Smooth muscle cell of the brain vasculature (primary cell): ENCODE measurements around the gene EMC8.
"Not testable (repeated sequence)": the region's sequence is repeated elsewhere in the genome, so short reads cannot be mapped to it uniquely, and the experiment has no call there.

Experiments
- DNase-seq: peaks from one replicate; pipeline ENCODE4 v3.0.0-alpha.2; 2012; ENCODE audit warnings: low read depth, low spot score

The EMC8 gene

GRCh38 chr16:85812811-85813700, 13.7 kb upstream of the EMC8 start:
- no peak for DNase-seq

GRCh38 chr16:85812031-85812807, 12.9 kb upstream of the EMC8 start:
- no peak for DNase-seq

GRCh38 chr16:85810742-85811115, 11.4 kb upstream of the EMC8 start:
- DNase-seq = no peak

- DNase-seq = no peak
Measured at GRCh38 chr16:85810097-85810741, 10.9 kb upstream of the EMC8 start.

- no peak for DNase-seq
Measured at GRCh38 chr16:85809645-85810044, 10.3 kb upstream of the EMC8 start.

GRCh38 chr16:85808926-85809325, 9.6 kb upstream of the EMC8 start:
- DNase-seq = no peak

- DNase-seq = not testable (repeated sequence)
Measured at GRCh38 chr16:85808104-85808503, 8.8 kb upstream of the EMC8 start.

GRCh38 chr16:85807340-85807739, 8.0 kb upstream of the EMC8 start:
- not testable (repeated sequence) for DNase-seq

- DNase-seq = no peak
Measured at GRCh38 chr16:85806539-85806938, 7.2 kb upstream of the EMC8 start.

DNA sequence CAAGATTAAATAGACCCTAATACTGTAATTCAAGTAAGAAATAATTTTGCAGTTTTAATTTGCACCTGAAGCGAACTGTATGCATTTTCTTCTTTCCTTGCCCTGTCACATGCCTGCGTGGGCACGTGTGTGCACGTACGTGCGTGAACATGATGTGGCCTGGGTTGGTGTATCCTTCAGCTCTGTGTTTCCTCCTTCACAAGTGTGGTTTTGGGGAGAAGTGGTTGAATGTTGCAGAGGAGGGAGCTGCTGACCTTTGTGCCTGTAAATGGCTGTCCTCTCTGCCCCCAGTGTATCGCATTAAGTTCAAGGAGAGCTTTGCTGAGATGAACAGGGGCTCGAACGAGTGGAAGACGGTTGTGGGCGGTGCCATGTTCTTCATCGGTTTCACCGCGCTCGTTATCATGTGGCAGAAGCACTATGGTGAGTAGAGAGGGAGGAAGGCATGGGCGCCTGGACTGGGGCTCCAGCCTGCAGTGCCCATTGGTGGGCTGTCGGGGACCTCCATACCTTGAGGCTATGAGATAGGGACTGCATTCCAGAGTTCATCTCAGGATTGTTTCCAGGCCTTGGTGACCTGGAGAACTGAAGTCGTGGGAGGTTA, 6.2 kb upstream of the EMC8 start:
- DNase-seq = no peak

GRCh38 chr16:85803570-85803969, 4.2 kb upstream of the EMC8 start:
- DNase-seq = no peak

DNA sequence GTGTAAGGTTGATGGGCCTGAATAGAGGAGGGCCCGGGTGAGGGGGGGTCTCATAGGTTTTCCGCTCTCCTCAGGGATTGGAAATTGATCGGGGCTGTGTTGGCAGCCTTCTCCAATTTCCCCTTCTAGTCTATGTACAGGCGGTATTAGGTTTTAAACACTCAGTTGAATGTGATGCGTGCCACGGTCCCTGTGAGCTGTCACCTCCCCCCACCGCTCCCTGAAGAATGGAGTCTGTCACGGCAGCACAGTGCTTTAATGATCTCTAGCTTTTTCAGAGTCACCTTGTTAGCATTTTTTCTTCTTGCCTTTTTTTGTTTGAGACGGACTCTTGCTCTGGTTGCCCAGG, 951 bp upstream of the EMC8 start:
- DNase-seq = no peak

DNA sequence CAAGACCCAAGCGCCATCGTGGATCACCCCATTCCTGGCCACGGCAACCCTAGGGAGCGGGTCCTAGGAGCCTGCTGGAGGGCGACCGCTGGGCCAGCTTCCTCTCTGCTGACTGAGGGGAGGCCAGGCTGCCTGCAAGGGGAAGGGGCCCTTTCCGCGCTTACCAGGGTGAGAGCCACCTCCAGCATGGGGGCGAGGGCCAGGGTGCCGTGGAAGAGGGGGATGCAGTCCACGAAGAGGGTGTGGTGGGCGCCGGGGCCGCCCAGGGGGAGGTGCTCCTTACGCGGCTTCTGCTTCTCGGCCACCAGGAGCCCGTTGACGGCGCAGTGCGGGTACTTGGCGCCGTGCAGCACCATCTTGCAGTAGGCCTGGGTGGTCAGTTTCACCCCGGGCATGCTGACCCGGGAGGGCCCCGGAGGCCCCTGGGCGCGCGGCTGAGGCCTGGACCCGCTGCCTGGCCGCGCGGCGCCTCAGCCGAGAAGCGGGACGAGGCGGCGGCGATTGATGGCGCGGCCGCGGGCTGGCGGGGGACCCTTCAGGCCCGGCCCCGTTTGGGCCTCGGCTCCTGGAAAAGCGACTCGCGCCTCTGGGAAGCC, 345 bp downstream of the EMC8 start:
- DNase-seq = no peak

DNA sequence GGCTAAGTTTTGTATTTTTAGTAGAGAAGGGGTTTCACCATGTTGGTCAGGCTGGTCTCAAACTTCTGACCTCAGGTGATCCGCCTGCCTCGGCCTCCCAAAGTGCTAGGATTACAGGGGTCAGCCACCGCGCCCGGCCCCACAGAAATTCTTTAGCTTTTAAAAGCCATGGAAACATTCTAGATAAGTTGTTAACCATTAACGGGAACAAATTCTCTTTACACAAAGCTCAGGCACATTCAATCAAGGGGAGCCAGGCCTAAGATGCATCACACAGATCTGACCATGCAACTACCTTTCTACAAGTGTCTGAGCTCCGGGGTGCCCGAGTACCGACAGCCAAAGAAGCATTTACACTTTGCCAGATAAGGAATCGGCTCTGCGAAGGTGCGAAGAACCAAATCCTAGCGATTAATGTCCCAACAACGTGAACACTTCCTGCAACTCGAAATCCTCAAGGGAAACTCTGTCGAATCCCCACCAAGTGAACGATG, 1.0 kb downstream of the EMC8 start:
- DNase-seq = no peak

DNA sequence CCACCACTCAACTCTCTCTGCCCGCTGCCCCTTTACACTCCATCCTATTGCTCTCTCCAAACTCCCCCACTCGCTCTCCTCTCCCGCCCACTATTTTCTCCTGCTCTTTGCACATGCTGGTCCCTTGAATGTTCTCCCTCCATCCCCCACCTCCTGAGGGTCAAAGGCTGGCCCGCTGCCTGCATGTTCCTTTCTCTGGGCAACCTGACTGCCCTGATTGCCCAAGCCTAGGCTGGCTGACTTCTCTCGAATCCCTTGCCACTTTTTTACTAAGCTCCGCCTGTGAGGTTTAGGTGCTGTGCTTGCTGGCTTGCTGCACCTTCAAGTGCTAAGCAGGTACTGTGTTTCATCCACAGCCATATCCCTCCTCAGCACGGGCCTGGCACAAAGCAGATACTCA, 2.7 kb downstream of the EMC8 start:
- DNase-seq = no peak

DNA sequence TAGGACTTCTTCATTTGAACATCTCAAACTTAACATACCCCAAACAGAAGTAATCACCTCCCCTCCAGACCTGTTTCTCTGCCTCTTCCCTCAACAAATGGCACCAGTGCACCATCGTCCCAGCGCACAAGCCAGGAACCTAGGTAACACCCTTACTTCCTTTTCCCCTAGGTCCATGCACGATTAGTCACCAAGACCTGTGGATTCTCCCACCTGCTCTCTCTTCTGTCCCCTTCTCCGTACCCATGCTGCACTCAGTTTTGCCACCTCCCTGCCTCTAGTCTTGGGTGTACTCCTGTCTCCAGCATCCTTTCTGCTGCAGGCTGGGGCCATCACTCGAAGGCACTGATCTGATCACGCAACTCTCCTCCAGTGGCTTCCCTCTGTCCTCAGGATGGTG, 3.2 kb downstream of the EMC8 start:
- no peak for DNase-seq

GRCh38 chr16:85794696-85795095, 4.6 kb downstream of the EMC8 start:
- no peak for DNase-seq

DNA sequence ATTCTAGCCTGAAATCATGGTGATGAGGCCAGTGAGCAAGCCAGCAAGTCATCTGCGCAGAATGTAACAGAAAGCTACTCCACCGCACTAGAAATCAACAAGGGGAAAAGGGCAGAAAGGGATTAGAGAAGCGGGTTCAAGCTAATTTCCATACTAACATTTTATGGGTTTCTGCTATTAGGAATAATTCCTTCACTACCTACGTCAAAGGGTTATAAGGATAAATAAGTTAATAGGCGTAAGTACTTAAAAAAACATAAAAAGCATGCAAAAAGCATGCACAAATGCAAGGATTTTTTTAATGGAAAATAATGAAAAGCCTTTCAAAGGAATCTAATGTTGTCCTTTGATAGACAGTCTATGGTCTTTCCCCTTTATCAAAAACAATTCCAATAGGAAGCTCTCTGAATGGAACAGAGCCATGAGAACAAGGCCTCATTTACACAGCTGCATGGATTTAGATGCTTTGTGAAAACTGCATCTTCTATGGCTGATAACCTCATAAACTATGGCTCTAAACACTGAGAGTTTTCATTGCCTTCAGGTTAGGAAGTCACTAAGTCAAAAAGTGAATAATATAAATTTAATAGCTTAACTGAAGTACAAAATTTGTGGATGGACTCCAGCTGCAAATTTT, 5.6 kb downstream of the EMC8 start:
- no peak for DNase-seq

GRCh38 chr16:85789773-85790172, 9.6 kb downstream of the EMC8 start:
- DNase-seq = no peak

DNA sequence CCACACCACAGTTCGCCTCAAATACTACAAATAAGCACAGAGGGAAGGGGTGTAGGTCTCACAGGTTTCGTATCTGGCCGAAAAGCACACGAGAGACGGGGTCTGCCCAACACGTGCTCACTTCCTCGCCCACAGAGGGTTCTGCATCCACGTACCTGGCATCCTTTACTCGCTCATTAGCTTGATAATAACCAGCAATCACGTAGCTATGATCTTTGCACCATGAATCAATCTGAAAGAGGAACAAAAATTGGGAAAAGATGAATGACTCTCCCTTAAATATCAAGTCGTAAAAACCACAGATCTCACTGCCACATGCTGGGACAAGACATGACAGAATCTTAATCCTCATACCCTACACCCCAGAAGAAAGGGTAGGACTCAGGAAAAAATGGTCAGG, 10.5 kb downstream of the EMC8 start:
- DNase-seq = no peak

DNA sequence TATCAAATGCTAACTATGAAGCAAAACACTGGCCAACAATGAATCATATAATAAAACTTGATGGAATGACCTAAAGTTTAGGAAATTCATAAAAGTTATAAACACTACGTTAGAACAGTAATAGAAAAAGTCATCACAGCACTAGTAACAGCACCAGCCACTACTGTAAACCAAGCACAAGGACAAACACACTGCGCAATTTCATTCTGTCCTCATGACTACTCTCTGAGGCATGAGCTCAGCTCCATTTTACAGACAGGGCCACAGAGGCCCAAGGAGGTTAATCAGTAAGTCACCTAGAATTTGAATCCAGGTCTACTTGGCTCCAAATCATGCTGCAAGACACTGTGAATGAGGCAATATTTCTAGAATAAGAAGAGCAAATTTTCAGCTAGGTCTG, 13.4 kb downstream of the EMC8 start:
- no peak for DNase-seq
